CD4-positive, alpha-beta T cell (primary cell): ENCODE results near the gene SECISBP2. TPM values are rescaled to one million over a fixed set of nuclear protein-coding genes. Genes with fewer than 3 reads are reported as not detected.
A peak's percentile ranks its signal among the peaks of the same experiment; 100 is the strongest.

Experiments
- ATAC-seq: fragments of 200-7000 bp; cut with Tn5 transposase; one replicate; pipeline ENCODE4 v1.10.0; 2022; ENCODE audit warnings: mild to moderate bottlenecking; ENCODE audit not compliant: poor library complexity
- CTCF ChIA-PET: fragments of 350-600 bp; sonication (Branson Sonifier 250); formaldehyde crosslinking; loops from one replicate; lab custom pipeline; 2021; ENCODE audit warnings: antibody characterized with exemption, inconsistent platforms; lab: Charles Lee
- POLR2A ChIA-PET: fragments of 350-600 bp; sonication (Branson Sonifier 250); formaldehyde crosslinking; loops from one replicate; lab custom pipeline; 2021; ENCODE audit warnings: antibody characterized with exemption, inconsistent platforms; lab: Charles Lee
- DNase-seq, 14 experiments: peaks; one replicate each; pipeline ENCODE4 v3.0.0-alpha.2; 2013 to 2020; ENCODE audit warnings: mixed read lengths in 2 of 14
- H3K27ac ChIP-seq, 2 donors: one replicate each; pipeline versions ENCODE4 v1.5.1 to v1.7.0; 2013; ENCODE audit warnings: low read length in 2 of 2, low read depth in 1 of 2, mild to moderate bottlenecking in 1 of 2
- H3K27me3 ChIP-seq, 2 experiments: 1 replicate in 1 of 2; 2 replicates in 1 of 2; pipeline versions ENCODE4 v1.6.1 to v1.7.0; 2013; ENCODE audit warnings: low read length in 2 of 2, control low read depth in 1 of 2, mild to moderate bottlenecking in 1 of 2, moderate library complexity in 1 of 2; ENCODE audit not compliant: insufficient read depth in 2 of 2, control insufficient read depth in 1 of 2
- H3K36me3 ChIP-seq: one replicate; pipeline ENCODE4 v1.6.1; 2013; ENCODE audit warnings: low read length, control low read depth; ENCODE audit not compliant: insufficient read depth
- H3K4me1 ChIP-seq: one replicate; pipeline ENCODE4 v1.6.1; 2013; ENCODE audit warnings: low read length, control low read depth; ENCODE audit not compliant: insufficient read depth
- H3K4me3 ChIP-seq: one replicate; pipeline ENCODE4 v1.5.1; 2013; ENCODE audit warnings: mild to moderate bottlenecking, low read length, moderate library complexity
- H3K9me3 ChIP-seq, 2 experiments: 1 replicate in 1 of 2; 2 replicates in 1 of 2; pipeline versions ENCODE4 v1.6.1 to v1.7.0; 2013; ENCODE audit warnings: low read length in 2 of 2, mild to moderate bottlenecking in 2 of 2, control low read depth in 1 of 2, moderate library complexity in 1 of 2; ENCODE audit not compliant: control insufficient read depth in 1 of 2, insufficient read depth in 1 of 2
- H3K27ac Mint-ChIP-seq: one replicate; pipeline ENCODE4 v1.8.0; 2020; ENCODE audit warnings: mixed read lengths
- H3K27me3 Mint-ChIP-seq: one replicate; pipeline ENCODE4 v1.8.0; 2021; ENCODE audit warnings: mixed read lengths
- H3K36me3 Mint-ChIP-seq: one replicate; pipeline ENCODE4 v1.8.0; 2021; ENCODE audit warnings: low read depth, mixed read lengths
- H3K4me1 Mint-ChIP-seq: one replicate; pipeline ENCODE4 v1.8.0; 2021; ENCODE audit warnings: low read depth, mixed read lengths
- H3K4me3 Mint-ChIP-seq: one replicate; pipeline ENCODE4 v1.8.0; 2020; ENCODE audit warnings: mild to moderate bottlenecking, mixed read lengths
- H3K9me3 Mint-ChIP-seq: one replicate; pipeline ENCODE4 v1.8.0; 2020; ENCODE audit warnings: mixed read lengths
- intact Hi-C, 2 experiments: fragments of 100-400 bp; cut with DNase I in 1 of 2; cut with micrococcal nuclease in 1 of 2; formaldehyde crosslinking; loops; one replicate each; pipeline versions ENCODE4 v1.15.1 to v1.9.0; 2023 to 2025; cut with DNase I, micrococcal nuclease
- total RNA-seq, 174 experiments: library from RNA in 2 of 174; stranded (reverse) in 2 of 174; gene quantifications; one replicate each; pipeline ENCODE4 v1.2.3 and lab custom pipeline; 2021 to 2026
- TF ChIP-seq, protein P1 (sequence below): fragments of 200-600 bp; IDR thresholded peaks from one replicate; pipeline ENCODE4 v1.8.0; 2022; ENCODE audit warnings: antibody characterized with exemption, mild to moderate bottlenecking

The SECISBP2 gene
- total RNA-seq, 2 experiments from 2014 or later: 109 to 112 TPM

DNA sequence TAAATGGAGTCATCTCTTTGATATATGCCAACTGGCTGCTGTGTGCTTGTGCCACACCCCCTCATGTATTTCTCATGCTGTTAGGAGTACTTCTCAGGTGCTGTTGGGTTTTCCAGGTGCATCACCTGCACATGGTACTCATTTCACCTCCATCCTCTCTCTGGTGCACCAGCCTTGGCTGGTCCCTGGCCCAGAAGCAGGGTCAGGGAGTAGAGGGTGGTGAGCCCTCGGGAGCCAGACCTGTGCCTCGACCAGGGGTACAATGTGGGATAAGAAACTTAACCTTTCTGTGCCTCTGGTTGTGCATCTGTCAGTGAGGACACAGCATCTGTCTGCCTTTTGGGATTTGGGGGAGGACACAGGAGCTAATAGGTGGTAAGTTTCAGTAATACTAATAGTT, 38.5 kb downstream of the SECISBP2 start:
- H3K9me3 ChIP-seq: no peaks in the 10 kb centered on the region
- H3K27ac Mint-ChIP-seq: peak overlapping the region; percentile 15

DNA sequence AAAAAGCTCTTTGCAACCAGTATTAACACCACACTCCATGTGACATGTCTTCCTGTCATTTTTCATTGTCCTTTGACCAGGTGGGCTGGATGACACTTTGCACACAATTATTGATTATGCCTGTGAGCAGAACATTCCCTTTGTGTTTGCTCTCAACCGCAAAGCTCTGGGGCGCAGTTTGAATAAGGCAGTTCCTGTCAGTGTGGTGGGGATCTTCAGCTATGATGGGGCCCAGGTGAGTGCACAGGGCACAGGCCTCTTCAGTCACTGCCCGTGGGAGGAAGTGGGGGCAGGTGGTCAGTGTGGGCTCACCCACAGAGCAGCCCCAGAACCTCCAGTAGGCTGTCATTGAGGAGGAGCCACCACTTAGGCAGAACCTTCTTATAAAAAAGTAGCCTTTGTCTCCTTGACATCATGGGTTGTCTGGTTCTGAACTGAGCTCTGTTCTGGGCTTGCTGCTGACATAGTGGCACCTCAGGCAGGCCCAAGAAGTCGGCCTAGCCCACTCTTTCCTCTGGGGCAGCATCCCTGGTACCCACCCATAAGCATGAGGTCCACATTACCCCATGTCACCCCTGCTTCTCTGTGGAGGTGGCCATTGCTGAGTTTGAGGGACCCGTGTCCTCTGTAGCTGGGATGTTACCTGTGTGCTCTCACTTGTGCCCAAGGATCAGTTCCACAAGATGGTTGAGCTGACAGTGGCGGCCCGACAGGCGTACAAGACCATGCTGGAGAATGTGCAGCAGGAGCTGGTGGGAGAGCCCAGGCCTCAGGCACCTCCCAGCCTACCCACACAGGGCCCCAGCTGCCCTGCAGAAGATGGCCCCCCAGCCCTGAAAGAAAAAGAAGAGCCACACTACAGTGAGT, 39.3 kb downstream of the SECISBP2 start:
- H3K36me3 ChIP-seq: peaks cover 99% of the 10 kb centered on the region
- Mint-ChIP-seq H3K27me3 (no peaks in the 10 kb centered on the region), H3K4me1 (peaks cover 19% of the 10 kb centered on the region), H3K36me3 (peaks cover 99% of the 10 kb centered on the region), H3K9me3 (no peaks in the 10 kb centered on the region), H3K4me3 (no peak overlapping the region), H3K27ac (peak overlapping the region; percentile 64)
- no peaks in the 10 kb centered on the region for H3K27me3 ChIP-seq
- H3K27ac ChIP-seq: no peak overlapping the region
- TF ChIP-seq, protein P1, sequence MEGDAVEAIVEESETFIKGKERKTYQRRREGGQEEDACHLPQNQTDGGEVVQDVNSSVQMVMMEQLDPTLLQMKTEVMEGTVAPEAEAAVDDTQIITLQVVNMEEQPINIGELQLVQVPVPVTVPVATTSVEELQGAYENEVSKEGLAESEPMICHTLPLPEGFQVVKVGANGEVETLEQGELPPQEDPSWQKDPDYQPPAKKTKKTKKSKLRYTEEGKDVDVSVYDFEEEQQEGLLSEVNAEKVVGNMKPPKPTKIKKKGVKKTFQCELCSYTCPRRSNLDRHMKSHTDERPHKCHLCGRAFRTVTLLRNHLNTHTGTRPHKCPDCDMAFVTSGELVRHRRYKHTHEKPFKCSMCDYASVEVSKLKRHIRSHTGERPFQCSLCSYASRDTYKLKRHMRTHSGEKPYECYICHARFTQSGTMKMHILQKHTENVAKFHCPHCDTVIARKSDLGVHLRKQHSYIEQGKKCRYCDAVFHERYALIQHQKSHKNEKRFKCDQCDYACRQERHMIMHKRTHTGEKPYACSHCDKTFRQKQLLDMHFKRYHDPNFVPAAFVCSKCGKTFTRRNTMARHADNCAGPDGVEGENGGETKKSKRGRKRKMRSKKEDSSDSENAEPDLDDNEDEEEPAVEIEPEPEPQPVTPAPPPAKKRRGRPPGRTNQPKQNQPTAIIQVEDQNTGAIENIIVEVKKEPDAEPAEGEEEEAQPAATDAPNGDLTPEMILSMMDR: no peak
- peak in 1 of 14 experiments; percentile 6 for DNase-seq
- no peaks in the 10 kb centered on the region for H3K9me3 ChIP-seq
- H3K4me1 ChIP-seq: peaks cover 13% of the 10 kb centered on the region
- CTCF ChIA-PET: interaction anchor here (1.3 kb wide), 1 partner anchor 72 kb away, joined by 3 read pairs; no protein-coding TSS in a partner anchor
- POLR2A ChIA-PET: no interaction called here
- intact Hi-C loops: no loop called here
- no peak overlapping the region for H3K4me3 ChIP-seq
- ATAC-seq: no peak

More for the DNA sequence above, 38.5 kb downstream of the SECISBP2 start:
- peaks cover 27% of the 10 kb centered on the region for H3K4me1 Mint-ChIP-seq
- ChIA-PET POLR2A (no interaction called here), CTCF (no interaction called here)
- no peaks in the 10 kb centered on the region for H3K9me3 Mint-ChIP-seq
- peaks cover 21% of the 10 kb centered on the region for H3K4me1 ChIP-seq
- H3K36me3 Mint-ChIP-seq: peaks cover 100% of the 10 kb centered on the region
- H3K27me3 Mint-ChIP-seq: no peaks in the 10 kb centered on the region
- H3K4me3 ChIP-seq: no peak overlapping the region
- no peak overlapping the region for H3K4me3 Mint-ChIP-seq
- no peak overlapping the region for H3K27ac ChIP-seq
- ATAC-seq: no peak
- peak in 1 of 14 experiments; percentile 3 for DNase-seq
- intact Hi-C loops: no loop called here
- TF ChIP-seq, protein P1: no peak
- H3K36me3 ChIP-seq: peaks cover 99% of the 10 kb centered on the region
- H3K27me3 ChIP-seq: no peaks in the 10 kb centered on the region

DNA sequence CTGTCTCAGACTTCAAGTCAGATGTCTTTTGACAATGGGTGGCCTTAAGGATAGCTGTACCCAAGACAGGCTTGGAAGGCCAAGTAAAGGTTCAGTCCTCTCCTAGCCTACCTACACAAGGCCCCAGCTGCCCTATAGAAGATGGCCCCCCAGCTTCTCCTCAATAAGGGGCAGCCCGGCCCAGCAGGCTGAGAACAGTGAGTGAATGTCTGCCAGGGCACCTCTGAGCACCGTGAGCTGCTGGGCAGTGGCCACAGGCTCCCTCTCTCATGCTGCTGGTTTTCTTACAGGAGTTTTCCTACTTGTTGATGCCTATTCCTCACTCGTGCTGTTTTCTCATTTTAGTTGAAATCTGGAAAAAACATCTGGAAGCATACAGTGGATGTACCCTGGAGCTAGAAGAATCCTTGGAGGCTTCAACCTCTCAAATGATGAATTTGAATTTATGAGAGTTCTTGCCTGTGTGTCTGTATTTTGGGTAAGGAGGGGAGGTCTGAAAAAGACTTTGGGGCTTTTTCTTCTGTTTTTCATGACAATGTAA, 40.1 kb downstream of the SECISBP2 start:
- no peaks in the 10 kb centered on the region for H3K27me3 Mint-ChIP-seq
- H3K36me3 Mint-ChIP-seq: peaks cover 95% of the 10 kb centered on the region
- Histone ChIP-seq H3K27ac (no peak overlapping the region), H3K27me3 (no peaks in the 10 kb centered on the region), H3K4me3 (no peak overlapping the region), H3K4me1 (peaks cover 5% of the 10 kb centered on the region), H3K36me3 (peaks cover 94% of the 10 kb centered on the region), H3K9me3 (no peaks in the 10 kb centered on the region)
- POLR2A ChIA-PET: no interaction called here
- CTCF ChIA-PET: interaction anchor here (1.3 to 1.4 kb wide), 2 partner anchors 21 to 71 kb away, joined by 3 read pairs; no protein-coding TSS in a partner anchor
- peaks cover 15% of the 10 kb centered on the region for H3K4me1 Mint-ChIP-seq
- H3K4me3 Mint-ChIP-seq: no peak overlapping the region
- H3K27ac Mint-ChIP-seq: peak overlapping the region; percentile 33
- peak in 1 of 14 experiments; percentile 2 for DNase-seq
- intact Hi-C loops: no loop called here
- no peaks in the 10 kb centered on the region for H3K9me3 Mint-ChIP-seq
- no peak for ATAC-seq
- TF ChIP-seq, protein P1: no peak
